ENCODE data around the gene FOXR1.
"Not testable (repeated sequence)": the region's sequence is repeated elsewhere in the genome, so short reads cannot be mapped to it uniquely, and the experiment has no call there.

Gene FOXR1

DNA sequence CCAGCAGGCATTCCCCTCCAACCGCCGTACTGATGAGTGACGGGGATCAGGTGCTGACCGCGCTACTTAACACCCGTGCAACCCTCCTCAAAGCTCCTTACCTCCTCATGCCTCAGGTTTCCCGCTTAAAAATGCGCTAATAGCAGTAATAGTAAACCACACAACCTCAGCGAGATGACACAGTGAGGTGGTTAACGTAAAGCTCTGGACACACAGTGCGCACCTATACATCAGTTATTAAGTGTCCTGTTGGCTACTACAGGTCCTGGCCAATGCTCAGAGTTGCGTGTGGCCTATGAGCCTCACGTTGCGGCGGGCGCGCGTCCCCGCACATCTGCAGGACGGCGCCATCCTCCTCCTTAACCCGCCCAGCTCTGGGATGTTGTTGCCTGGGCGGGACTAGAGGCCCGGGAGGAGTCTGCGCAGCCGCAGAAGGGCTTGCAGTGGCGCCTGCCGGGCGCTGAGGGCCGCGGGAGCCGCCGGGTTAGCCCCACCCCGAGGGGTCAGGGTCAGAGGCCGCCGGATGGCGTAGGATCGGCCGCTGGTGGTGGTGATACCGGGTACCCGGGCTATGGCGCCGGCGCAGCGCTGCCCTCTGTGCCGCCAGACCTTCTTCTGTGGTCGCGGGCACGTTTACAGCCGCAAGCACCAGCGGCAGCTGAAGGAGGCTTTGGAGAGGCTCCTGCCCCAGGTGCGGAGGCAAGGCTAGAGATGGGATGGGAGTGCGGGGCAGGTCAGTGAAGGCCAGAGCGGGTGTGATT, 26.2 kb downstream of the FOXR1 start, which contains the start of gene CENATAC:
Gene CENATAC, plus strand, starts transcription at position 512 of the 761 bp plus-strand sequence. Its CDS starts 60 bp downstream, at position 572.
- DNase-seq (ENCODE audit: low read depth in 2 of 2): peak; percentile 44 to 48

DNA sequence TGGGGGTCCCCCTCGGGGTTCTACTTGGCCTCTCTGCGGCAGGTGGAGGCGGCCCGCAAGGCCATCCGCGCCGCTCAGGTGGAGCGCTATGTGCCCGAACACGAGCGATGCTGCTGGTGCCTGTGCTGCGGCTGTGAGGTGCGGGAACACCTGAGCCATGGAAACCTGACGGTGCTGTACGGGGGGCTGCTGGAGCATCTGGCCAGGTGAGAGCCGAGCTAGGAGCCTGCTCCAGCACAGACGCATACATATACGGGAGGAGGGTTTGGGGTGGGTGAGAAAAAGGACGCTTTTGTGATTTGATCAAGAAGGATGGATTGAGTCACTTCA, 26.8 kb downstream of the FOXR1 start:
- DNase-seq (ENCODE audit: low read depth in 2 of 2): no peak

DNA sequence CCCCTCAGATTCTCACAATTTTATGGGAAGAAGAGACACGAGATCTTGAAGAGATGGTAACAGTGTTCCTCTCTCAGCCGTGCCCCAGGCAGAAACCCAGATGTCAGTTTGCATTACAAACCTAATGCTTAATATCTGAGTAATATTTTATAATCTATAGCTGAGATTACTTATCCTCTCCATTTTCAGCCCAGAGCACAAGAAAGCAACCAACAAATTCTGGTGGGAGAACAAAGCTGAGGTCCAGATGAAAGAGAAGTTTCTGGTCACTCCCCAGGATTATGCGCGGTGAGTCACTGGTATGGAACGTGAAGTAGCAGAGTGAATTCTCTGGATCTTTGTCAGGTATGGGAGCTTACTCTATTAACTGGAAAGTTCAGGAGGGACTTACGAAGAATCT, 27.3 kb downstream of the FOXR1 start:
- DNase-seq (ENCODE audit: low read depth in 2 of 2): no peak

DNA sequence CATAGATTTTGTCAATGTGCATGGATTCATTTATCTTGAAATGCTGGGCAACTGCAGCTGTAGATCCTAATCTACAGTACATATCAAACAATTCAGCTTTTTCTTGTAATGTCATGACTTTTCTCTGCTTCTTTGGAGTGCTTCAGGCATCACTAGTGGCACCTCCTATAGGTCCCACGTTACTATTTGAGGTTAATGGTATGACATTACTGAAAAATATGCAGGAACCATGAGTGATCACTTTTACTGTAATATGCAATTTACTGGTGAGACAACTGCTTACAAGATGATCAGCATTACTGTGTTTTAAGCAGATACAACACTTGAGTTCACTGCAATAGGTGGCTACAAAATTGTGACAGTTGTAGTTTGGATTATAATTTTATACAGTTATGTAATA, 29.3 kb downstream of the FOXR1 start:
- DNase-seq (ENCODE audit: low read depth in 2 of 2): no peak

DNA sequence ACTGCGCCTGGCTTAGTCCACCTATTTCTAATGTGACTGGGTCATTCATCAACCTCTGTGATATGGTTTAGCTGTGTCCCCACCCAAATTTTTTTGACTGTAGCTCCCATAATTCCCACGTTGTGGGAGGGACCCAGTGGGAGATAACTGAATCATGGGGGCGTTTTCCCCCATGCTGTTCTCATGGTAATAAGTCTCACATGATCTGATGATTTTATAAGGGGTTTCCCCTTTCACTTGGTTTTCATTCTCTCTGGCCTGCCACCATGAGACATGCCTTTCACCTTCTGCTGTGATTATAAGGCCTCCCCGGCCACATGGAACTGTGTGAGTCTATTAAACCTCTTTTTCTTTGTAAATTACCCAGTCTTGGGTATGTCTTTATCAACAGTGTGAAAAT, 35.1 kb downstream of the FOXR1 start:
- no peak for DNase-seq (ENCODE audit: low read depth in 2 of 2)

- no peak for DNase-seq (ENCODE audit: low read depth in 2 of 2)
Observed at GRCh38 chr11:119011476-119012053, 40.0 kb downstream of the FOXR1 start.

- no peak for DNase-seq (ENCODE audit: low read depth in 2 of 2)
Observed at GRCh38 chr11:119012629-119013170, 41.1 kb downstream of the FOXR1 start.

GRCh38 chr11:119014209-119014924, 42.8 kb downstream of the FOXR1 start:
- no peak for DNase-seq (ENCODE audit: low read depth in 2 of 2)

- no peak for DNase-seq (ENCODE audit: low read depth in 2 of 2)
Observed at GRCh38 chr11:119015054-119015611, 43.6 kb downstream of the FOXR1 start.

- no peak for DNase-seq (ENCODE audit: low read depth in 2 of 2)
Observed at GRCh38 chr11:119016216-119017009, 44.9 kb downstream of the FOXR1 start.

- not testable (repeated sequence) for DNase-seq (ENCODE audit: low read depth in 2 of 2)
Observed at GRCh38 chr11:119017377-119017776, 45.8 kb downstream of the FOXR1 start.

DNA sequence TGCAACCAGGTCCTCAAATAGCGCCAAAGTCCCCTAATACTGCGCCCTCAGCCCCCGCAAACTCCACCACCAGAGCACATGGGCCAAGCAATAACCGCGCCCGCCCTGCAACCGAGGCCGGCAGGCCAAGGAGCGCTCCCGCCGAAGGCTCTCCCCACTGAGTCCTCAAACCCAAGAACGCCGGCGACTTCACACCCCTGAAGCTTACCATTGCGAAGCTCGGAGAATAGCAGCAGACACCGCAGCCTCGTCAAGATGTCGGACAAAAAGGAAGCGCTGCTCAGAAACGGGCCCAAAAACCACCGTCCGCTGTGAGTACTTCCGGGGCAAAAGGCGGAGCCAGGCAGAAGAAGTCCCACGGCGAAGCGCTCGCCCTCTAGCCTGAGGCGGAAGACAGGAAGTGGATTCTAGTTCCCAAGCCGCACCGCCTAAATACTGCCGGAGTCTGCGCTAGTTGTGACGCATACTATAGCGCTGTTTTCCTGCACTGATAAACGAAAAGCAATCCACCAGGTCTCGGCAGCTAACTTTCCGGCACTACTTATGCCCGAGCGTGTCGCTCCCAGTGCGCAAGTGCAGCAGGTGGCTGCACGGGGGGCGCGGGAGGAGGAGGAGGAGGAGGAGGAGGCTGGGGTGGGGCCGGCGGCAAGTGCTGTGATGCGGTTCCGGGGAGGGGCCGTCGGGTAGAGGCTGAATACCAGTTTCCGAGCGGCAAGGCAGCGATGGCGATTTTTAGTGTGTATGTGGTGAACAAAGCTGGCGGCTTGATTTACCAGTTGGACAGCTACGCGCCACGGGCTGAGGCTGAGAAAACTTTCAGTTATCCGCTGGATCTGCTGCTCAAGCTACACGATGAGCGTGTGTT, 46.7 kb downstream of the FOXR1 start, which contains the start of the genes RPS25 and TRAPPC4:
Gene RPS25, minus strand, starts transcription at position 270 of the 865 bp plus-strand sequence. Its CDS starts 59 bp downstream, at position 211.
Gene TRAPPC4, plus strand, starts transcription at position 693 of the 865 bp plus-strand sequence. Its CDS starts 30 bp downstream, at position 723.
- DNase-seq (ENCODE audit: low read depth in 2 of 2): peak; percentile 86 to 87

DNA sequence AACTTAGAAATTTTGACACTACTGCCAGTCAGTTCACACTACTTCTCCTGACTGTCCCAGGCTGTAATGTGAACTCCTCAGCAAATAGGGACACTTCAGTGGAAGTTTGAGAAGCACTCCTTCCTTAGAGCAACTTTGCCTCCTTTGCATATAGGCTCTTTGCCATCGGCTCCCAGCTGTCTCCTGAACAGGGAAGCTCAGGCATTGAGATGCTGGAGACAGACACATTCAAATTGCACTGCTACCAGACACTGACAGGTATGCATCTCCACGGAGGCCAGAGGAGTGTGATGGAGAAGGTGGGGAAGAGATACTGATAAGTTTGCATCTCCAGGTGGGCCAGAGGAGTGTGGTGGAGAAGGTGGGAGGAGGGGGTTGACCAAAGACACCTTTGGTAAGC, 48.4 kb downstream of the FOXR1 start:
- no peak for DNase-seq (ENCODE audit: low read depth in 2 of 2)

DNA sequence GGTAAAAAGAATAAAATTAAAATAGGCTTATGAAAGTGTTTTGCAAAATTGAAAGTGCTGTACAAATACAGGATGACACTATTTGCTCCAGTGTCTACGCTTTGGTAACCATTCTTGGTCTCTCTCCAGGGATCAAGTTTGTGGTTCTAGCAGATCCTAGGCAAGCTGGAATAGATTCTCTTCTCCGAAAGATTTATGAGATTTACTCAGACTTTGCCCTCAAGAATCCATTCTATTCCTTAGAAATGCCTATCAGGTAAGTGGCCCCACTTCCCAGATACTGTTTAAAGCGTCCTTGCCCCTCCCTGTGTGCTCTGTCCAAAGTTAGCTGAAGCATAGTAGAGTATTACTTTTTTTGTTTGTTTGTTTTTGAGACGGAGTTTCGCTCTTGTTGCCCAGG, 50.1 kb downstream of the FOXR1 start:
- no peak for DNase-seq (ENCODE audit: low read depth in 2 of 2)

DNA sequence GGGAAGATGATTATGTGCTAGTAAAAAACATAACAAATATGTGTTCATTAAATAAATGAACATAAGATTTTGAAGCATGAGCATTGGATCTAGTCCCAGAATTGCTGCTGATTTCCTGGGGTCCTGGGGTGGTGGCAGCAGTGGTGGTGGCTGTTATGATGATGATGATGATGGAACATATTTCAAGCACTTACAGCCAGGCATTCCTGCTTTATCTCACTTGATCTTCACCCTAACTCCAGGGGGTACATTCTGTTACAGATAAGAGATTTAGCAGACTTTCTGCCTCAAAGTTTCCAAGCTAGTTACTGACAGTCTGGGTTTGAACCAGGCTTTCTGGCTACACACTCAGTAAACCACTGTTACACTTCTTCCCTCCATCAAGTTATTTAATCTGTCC, 52.2 kb downstream of the FOXR1 start:
- no peak for DNase-seq (ENCODE audit: low read depth in 2 of 2)

- DNase-seq (ENCODE audit: low read depth in 2 of 2): no peak
Observed at GRCh38 chr11:119024430-119025098, 53.0 kb downstream of the FOXR1 start.

GRCh38 chr11:119025099-119025473, 53.5 kb downstream of the FOXR1 start:
- DNase-seq (ENCODE audit: low read depth in 2 of 2): no peak

DNA sequence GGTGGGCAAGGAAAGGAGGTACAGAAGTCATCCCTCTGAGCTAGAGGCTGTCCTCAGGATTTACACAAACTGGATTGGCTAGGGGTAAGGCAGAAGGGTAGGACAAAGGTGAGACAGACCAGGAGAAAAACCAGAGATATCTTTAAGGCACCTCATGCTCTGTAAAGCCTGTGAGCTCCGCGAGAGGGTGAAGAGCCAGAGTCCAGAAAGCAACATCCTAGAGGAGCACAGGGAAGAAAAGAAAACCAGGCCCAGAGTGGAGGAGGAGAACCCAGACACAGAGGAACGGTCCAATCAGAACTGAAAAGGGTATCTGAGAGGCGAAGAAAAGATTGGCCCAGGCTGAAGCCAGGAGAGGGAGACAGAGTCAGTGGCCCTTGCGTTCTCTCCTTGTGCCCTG, 54.0 kb downstream of the FOXR1 start:
- DNase-seq (ENCODE audit: low read depth in 2 of 2): no peak

- DNase-seq (ENCODE audit: low read depth in 2 of 2): no peak
Observed at GRCh38 chr11:119025978-119026766, 54.6 kb downstream of the FOXR1 start.
